Measurements from ENCODE around the gene SLC25A33.
"Not testable (repeated sequence)": the region's sequence is repeated elsewhere in the genome, so short reads cannot be mapped to it uniquely, and the experiment has no call there.

The SLC25A33 gene

GRCh38 chr1:9510130-9510529 is 29.1 kb upstream of the SLC25A33 start:
- H3K9me3 ChIP-seq (ENCODE audit: control insufficient read depth, low read length): no peaks in the 10 kb centered on the region
- WGBS, 2 experiments (ENCODE audit: insufficient coverage in 2 of 2): 83 to 89% methylated on average over 5 to 6 of the region's 6 CpGs
- H3K4me1 ChIP-seq (ENCODE audit: control insufficient read depth, insufficient read depth, low read length, poor library complexity, severe bottlenecking): no peaks in the 10 kb centered on the region
- H3K4me3 ChIP-seq (ENCODE audit: extremely low read depth, insufficient read depth, low read length, poor library complexity, severe bottlenecking): no peak overlapping the region
- H3K27ac ChIP-seq (ENCODE audit: low read depth, low read length, severe bottlenecking): no peak overlapping the region
- no peaks in the 10 kb centered on the region for H3K36me3 ChIP-seq (ENCODE audit: control insufficient read depth, insufficient read depth, low read length)

DNA sequence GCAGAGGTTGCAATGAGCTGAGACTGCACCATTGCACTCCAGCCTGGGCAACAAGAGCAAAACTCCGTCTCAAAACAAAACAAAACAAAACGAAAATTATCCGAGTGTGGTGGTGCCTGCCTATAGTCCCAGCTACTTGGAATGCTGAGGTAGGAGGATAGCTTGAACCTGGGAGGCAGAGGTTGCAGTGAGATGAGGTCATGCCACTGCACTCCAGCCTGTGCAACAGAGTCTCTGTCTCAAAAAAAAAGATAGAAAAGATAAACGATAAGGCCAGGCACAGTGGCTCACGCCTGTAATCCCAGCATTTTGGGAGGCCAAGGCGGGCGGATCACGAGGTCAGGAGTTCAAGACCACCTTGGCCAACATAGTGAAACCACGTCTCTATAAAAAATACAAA is 23.7 kb upstream of the SLC25A33 start:
- not testable (repeated sequence) for H3K36me3 ChIP-seq (ENCODE audit: control insufficient read depth, insufficient read depth, low read length); H3K9me3 ChIP-seq (ENCODE audit: control insufficient read depth, low read length); H3K4me1 ChIP-seq (ENCODE audit: control insufficient read depth, insufficient read depth, low read length, poor library complexity, severe bottlenecking); H3K4me3 ChIP-seq (ENCODE audit: extremely low read depth, insufficient read depth, low read length, poor library complexity, severe bottlenecking); H3K27ac ChIP-seq (ENCODE audit: low read depth, low read length, severe bottlenecking)
- 93 to 95% methylated on average over 8 of the region's 9 CpGs for WGBS, 2 experiments (ENCODE audit: insufficient coverage in 2 of 2)

DNA sequence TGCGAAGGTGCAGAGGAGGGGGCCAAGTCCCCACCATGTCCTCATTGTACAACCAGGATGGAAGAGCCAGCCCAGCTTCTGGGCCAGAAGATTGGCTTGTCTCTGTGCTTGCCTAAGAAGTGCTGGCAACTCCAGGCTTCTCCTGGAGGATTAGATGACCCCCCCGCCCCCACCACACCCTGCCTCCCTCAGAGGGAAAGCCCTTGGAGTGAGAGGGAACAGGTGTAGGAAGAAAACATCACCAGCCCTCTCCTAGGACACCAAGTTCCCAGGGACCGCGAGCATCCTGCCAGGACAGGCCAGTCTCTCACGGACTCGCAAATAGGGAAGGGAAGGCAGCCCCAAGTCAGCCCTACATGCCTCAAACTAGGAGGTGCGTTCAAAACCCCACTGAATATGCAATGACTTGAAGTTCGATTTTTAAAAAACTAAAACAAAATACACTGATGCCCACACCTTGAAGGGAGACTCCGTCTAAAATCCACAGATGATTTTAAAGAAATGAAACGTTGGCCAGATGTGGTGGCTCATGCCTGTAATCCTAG is 20.7 kb upstream of the SLC25A33 start:
- no peaks in the 10 kb centered on the region for H3K9me3 ChIP-seq (ENCODE audit: control insufficient read depth, low read length)
- no peak overlapping the region for H3K27ac ChIP-seq (ENCODE audit: low read depth, low read length, severe bottlenecking)
- WGBS, 2 experiments (ENCODE audit: insufficient coverage in 2 of 2): 89 to 91% methylated on average over 7 to 8 of the region's 10 CpGs
- no peaks in the 10 kb centered on the region for H3K36me3 ChIP-seq (ENCODE audit: control insufficient read depth, insufficient read depth, low read length)
- H3K4me3 ChIP-seq (ENCODE audit: extremely low read depth, insufficient read depth, low read length, poor library complexity, severe bottlenecking): no peak overlapping the region
- H3K4me1 ChIP-seq (ENCODE audit: control insufficient read depth, insufficient read depth, low read length, poor library complexity, severe bottlenecking): no peaks in the 10 kb centered on the region

DNA sequence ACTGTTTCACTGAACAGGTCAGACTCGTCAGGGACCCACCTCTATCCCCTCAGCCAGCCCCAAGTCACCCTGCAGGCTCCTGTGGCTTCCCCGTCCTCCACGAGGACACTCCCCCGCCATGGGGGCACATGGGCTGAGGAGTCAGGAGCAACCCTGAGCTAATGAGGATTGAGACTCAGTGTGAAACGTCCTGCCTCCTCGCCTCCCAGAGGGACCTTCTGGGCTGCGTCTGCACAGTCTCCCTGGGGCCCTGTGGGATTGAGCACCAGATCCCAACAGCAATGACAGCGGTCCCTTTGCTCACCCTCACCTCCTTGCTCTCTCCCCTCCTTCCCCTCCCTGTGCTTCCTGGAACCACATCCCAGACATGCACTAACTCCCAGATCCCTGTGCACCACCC is 18.9 kb upstream of the SLC25A33 start:
- H3K27ac ChIP-seq (ENCODE audit: low read depth, low read length, severe bottlenecking): no peak overlapping the region
- no peaks in the 10 kb centered on the region for H3K9me3 ChIP-seq (ENCODE audit: control insufficient read depth, low read length)
- H3K4me3 ChIP-seq (ENCODE audit: extremely low read depth, insufficient read depth, low read length, poor library complexity, severe bottlenecking): no peak overlapping the region
- no peaks in the 10 kb centered on the region for H3K36me3 ChIP-seq (ENCODE audit: control insufficient read depth, insufficient read depth, low read length)
- WGBS, 2 experiments (ENCODE audit: insufficient coverage in 2 of 2): 79 to 80% methylated on average over 8 of the region's 8 CpGs
- H3K4me1 ChIP-seq (ENCODE audit: control insufficient read depth, insufficient read depth, low read length, poor library complexity, severe bottlenecking): no peaks in the 10 kb centered on the region

- Histone ChIP-seq H3K27ac (ENCODE audit: low read depth, low read length, severe bottlenecking) (no peak overlapping the region), H3K9me3 (ENCODE audit: control insufficient read depth, low read length) (no peaks in the 10 kb centered on the region), H3K36me3 (ENCODE audit: control insufficient read depth, insufficient read depth, low read length) (no peaks in the 10 kb centered on the region), H3K4me3 (ENCODE audit: extremely low read depth, insufficient read depth, low read length, poor library complexity, severe bottlenecking) (no peak overlapping the region), H3K4me1 (ENCODE audit: control insufficient read depth, insufficient read depth, low read length, poor library complexity, severe bottlenecking) (no peaks in the 10 kb centered on the region)
- 86 to 94% methylated on average over 4 to 8 of the region's 8 CpGs for WGBS, 2 experiments (ENCODE audit: insufficient coverage in 2 of 2)
These were observed 10.1 kb upstream of the SLC25A33 start for GRCh38 chr1:9529190-9529589.

GRCh38 chr1:9530320-9530719 is 8.9 kb upstream of the SLC25A33 start:
- Histone ChIP-seq H3K27ac (ENCODE audit: low read depth, low read length, severe bottlenecking) (no peak overlapping the region), H3K9me3 (ENCODE audit: control insufficient read depth, low read length) (no peaks in the 10 kb centered on the region), H3K4me1 (ENCODE audit: control insufficient read depth, insufficient read depth, low read length, poor library complexity, severe bottlenecking) (no peaks in the 10 kb centered on the region), H3K4me3 (ENCODE audit: extremely low read depth, insufficient read depth, low read length, poor library complexity, severe bottlenecking) (no peak overlapping the region), H3K36me3 (ENCODE audit: control insufficient read depth, insufficient read depth, low read length) (no peaks in the 10 kb centered on the region)
- 74 to 94% methylated on average over 3 to 4 of the region's 4 CpGs for WGBS, 2 experiments (ENCODE audit: insufficient coverage in 2 of 2)

GRCh38 chr1:9534953-9535352 is 4.3 kb upstream of the SLC25A33 start:
- Histone ChIP-seq H3K4me1 (ENCODE audit: control insufficient read depth, insufficient read depth, low read length, poor library complexity, severe bottlenecking) (no peaks in the 10 kb centered on the region), H3K9me3 (ENCODE audit: control insufficient read depth, low read length) (no peaks in the 10 kb centered on the region), H3K4me3 (ENCODE audit: extremely low read depth, insufficient read depth, low read length, poor library complexity, severe bottlenecking) (no peak overlapping the region), H3K27ac (ENCODE audit: low read depth, low read length, severe bottlenecking) (no peak overlapping the region), H3K36me3 (ENCODE audit: control insufficient read depth, insufficient read depth, low read length) (no peaks in the 10 kb centered on the region)
- WGBS, 2 experiments (ENCODE audit: insufficient coverage in 2 of 2): 95 to 97% methylated on average over 4 of the region's 10 CpGs

- Histone ChIP-seq H3K4me3 (ENCODE audit: extremely low read depth, insufficient read depth, low read length, poor library complexity, severe bottlenecking) (no peak overlapping the region), H3K36me3 (ENCODE audit: control insufficient read depth, insufficient read depth, low read length) (no peaks in the 10 kb centered on the region), H3K4me1 (ENCODE audit: control insufficient read depth, insufficient read depth, low read length, poor library complexity, severe bottlenecking) (peaks cover 3% of the 10 kb centered on the region), H3K9me3 (ENCODE audit: control insufficient read depth, low read length) (no peaks in the 10 kb centered on the region), H3K27ac (ENCODE audit: low read depth, low read length, severe bottlenecking) (no peak overlapping the region)
- WGBS, 2 experiments (ENCODE audit: insufficient coverage in 2 of 2): 90% methylated on average over 1 of the region's 1 CpG; no CpG with 5 or more reads in 1 of the 2 experiments
These were observed 3.0 kb upstream of the SLC25A33 start for GRCh38 chr1:9536301-9536700.

GRCh38 chr1:9537863-9538668 is 1.2 kb upstream of the SLC25A33 start:
- H3K27ac ChIP-seq (ENCODE audit: low read depth, low read length, severe bottlenecking): no peak overlapping the region
- no peak overlapping the region for H3K4me3 ChIP-seq (ENCODE audit: extremely low read depth, insufficient read depth, low read length, poor library complexity, severe bottlenecking)

DNA sequence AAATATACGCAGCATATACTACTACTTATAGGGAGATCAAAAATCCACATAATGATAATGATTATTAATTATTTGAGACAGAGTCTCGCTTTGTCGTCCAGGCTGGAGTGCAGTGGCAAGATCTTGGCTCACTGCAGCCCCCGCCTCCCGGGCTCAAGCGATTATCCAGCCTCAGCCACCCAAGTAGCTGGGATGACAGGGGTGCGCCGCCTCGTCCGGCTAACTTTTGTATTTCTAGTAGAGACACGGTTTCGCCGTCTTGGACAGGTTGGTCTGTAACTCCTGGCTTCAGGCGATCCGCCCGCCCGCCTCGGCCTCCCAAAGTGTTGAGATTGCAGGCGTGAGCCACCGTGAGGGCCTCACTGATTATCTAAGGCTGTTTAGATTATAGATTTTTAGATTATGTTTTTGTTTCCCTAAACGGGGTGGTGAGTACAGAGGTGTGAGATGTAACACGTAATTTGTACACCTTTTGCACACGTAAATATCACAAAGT is 548 bp upstream of the SLC25A33 start:
- Histone ChIP-seq H3K4me1 (ENCODE audit: control insufficient read depth, insufficient read depth, low read length, poor library complexity, severe bottlenecking) (peaks cover 3% of the 10 kb centered on the region), H3K27ac (ENCODE audit: low read depth, low read length, severe bottlenecking) (peak overlapping the region; percentile 70), H3K9me3 (ENCODE audit: control insufficient read depth, low read length) (no peaks in the 10 kb centered on the region), H3K36me3 (ENCODE audit: control insufficient read depth, insufficient read depth, low read length) (peaks cover 3% of the 10 kb centered on the region), H3K4me3 (ENCODE audit: extremely low read depth, insufficient read depth, low read length, poor library complexity, severe bottlenecking) (no peak overlapping the region)
- WGBS, 2 experiments (ENCODE audit: insufficient coverage in 2 of 2): 94 to 96% methylated on average over 17 to 18 of the region's 23 CpGs

More at GRCh38 chr1:9537863-9538668, 1.2 kb upstream of the SLC25A33 start:
- no peaks in the 10 kb centered on the region for H3K9me3 ChIP-seq (ENCODE audit: control insufficient read depth, low read length)
- H3K4me1 ChIP-seq (ENCODE audit: control insufficient read depth, insufficient read depth, low read length, poor library complexity, severe bottlenecking): peaks cover 3% of the 10 kb centered on the region
- 87 to 90% methylated on average over 4 to 7 of the region's 7 CpGs for WGBS, 2 experiments (ENCODE audit: insufficient coverage in 2 of 2)
- H3K36me3 ChIP-seq (ENCODE audit: control insufficient read depth, insufficient read depth, low read length): peaks cover 3% of the 10 kb centered on the region

All from mesodermal cell (in vitro differentiated cells).